Panc1 (cell line): ENCODE results near the gene TECR.

ENCODE experiments used
- POLR2AphosphoS5 ChIP-seq: IDR thresholded peaks from 2 replicates; pipeline ENCODE4 v1.6.1; 2012; ENCODE audit warnings: mild to moderate bottlenecking, low read depth, low read length, moderate library complexity
- REST ChIP-seq, 2 experiments: IDR thresholded peaks; 2 replicates each; pipeline ENCODE4 v1.6.1; 2011 to 2012; ENCODE audit warnings: low read depth in 2 of 2, control low read depth in 1 of 2, low read length in 1 of 2, mild to moderate bottlenecking in 1 of 2, moderate library complexity in 1 of 2; ENCODE audit not compliant: insufficient read depth in 1 of 2
- TCF7L2 ChIP-seq: IDR thresholded peaks from 2 replicates; pipeline ENCODE4 v1.6.1; 2011; ENCODE audit warnings: mild to moderate bottlenecking, low read depth, low read length, inconsistent platforms
- TF ChIP-seq, protein P1 (sequence below): fragments of 450-650 bp; IDR thresholded peaks from 2 replicates; pipeline ENCODE4 v1.5.1; 2017; ENCODE audit warnings: mild to moderate bottlenecking

GRCh38 chr19:14567079-14567478 is 37.7 kb downstream of the TECR start:
- TF ChIP-seq, protein P1, sequence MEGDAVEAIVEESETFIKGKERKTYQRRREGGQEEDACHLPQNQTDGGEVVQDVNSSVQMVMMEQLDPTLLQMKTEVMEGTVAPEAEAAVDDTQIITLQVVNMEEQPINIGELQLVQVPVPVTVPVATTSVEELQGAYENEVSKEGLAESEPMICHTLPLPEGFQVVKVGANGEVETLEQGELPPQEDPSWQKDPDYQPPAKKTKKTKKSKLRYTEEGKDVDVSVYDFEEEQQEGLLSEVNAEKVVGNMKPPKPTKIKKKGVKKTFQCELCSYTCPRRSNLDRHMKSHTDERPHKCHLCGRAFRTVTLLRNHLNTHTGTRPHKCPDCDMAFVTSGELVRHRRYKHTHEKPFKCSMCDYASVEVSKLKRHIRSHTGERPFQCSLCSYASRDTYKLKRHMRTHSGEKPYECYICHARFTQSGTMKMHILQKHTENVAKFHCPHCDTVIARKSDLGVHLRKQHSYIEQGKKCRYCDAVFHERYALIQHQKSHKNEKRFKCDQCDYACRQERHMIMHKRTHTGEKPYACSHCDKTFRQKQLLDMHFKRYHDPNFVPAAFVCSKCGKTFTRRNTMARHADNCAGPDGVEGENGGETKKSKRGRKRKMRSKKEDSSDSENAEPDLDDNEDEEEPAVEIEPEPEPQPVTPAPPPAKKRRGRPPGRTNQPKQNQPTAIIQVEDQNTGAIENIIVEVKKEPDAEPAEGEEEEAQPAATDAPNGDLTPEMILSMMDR, result no peak
- TF ChIP-seq REST (IDR thresholded peaks at IDR 0.05; ENCODE audit: insufficient read depth in 1 of 2, low read depth in 2 of 2, low read length in 1 of 2) (no peak), POLR2AphosphoS5 (no peak), TCF7L2 (no peak)
